H1 (cell line): ENCODE measurements around the gene GPATCH11. TPM values are rescaled to one million over a fixed set of nuclear protein-coding genes. Genes with fewer than 3 reads are reported as not detected.

Source experiments
- CTCF ChIA-PET: fragments of 300-600 bp; sonication (Branson Sonifier 250); formaldehyde crosslinking; loops from one replicate; lab custom pipeline; 2021; ENCODE audit not compliant: partially characterized antibody; lab: Charles Lee
- POLR2A ChIA-PET: fragments of 300-600 bp; sonication (Branson Sonifier 250); formaldehyde crosslinking; loops from one replicate; lab custom pipeline; 2021; ENCODE audit warnings: inconsistent platforms; ENCODE audit not compliant: partially characterized antibody; lab: Charles Lee
- DNase-seq, 2 experiments: peaks; one replicate each; pipeline versions ENCODE4 v3.0.0 to v3.0.0-alpha.2; 2010 to 2022; ENCODE audit warnings: low spot score in 2 of 2, low read depth in 1 of 2, mixed read lengths in 1 of 2
- FAIRE-seq: peaks from 2 replicates; lab custom pipeline; 2011; peaks lifted over from hg19 to GRCh38; lab: Jason Lieb, UNC
- H2AFZ ChIP-seq: 2 replicates; pipeline ENCODE4 v1.8.1; 2012; ENCODE audit warnings: low read length, inconsistent platforms
- H2AK5ac ChIP-seq: 2 replicates; pipeline ENCODE4 v1.6.1; 2013; ENCODE audit warnings: low read depth, low read length
- H2BK120ac ChIP-seq: replicated peaks from 2 replicates; pipeline ENCODE3; 2013; ENCODE audit warnings: low read depth, low read length, inconsistent platforms
- H2BK12ac ChIP-seq: 2 replicates; pipeline ENCODE4 v1.6.1; 2013; ENCODE audit warnings: low read depth, low read length
- H2BK15ac ChIP-seq: 2 replicates; pipeline ENCODE4 v1.6.1; 2013; ENCODE audit warnings: low read length
- H2BK20ac ChIP-seq: 2 replicates; pipeline ENCODE4 v1.6.1; 2013; ENCODE audit warnings: low read length
- H2BK5ac ChIP-seq: 2 replicates; pipeline ENCODE4 v1.6.1; 2013; ENCODE audit warnings: low read depth, low read length
- H3K14ac ChIP-seq: 2 replicates; pipeline ENCODE4 v1.6.1; 2013; ENCODE audit warnings: inconsistent platforms; ENCODE audit not compliant: insufficient read length
- H3K18ac ChIP-seq: 2 replicates; pipeline ENCODE4 v1.6.1; 2013; ENCODE audit warnings: low read length; ENCODE audit errors: extremely low read depth
- H3K23ac ChIP-seq: 2 replicates; pipeline ENCODE4 v1.6.1; 2013; ENCODE audit warnings: inconsistent platforms; ENCODE audit not compliant: insufficient read length
- H3K23me2 ChIP-seq: 2 replicates; pipeline ENCODE4 v1.6.1; 2013; ENCODE audit warnings: low read depth, low read length
- H3K27ac ChIP-seq: 2 replicates; pipeline ENCODE4 v1.6.1; 2011; ENCODE audit warnings: low read depth, low read length, inconsistent platforms
- H3K27me3 ChIP-seq, 4 experiments: replicated peaks in 1 of 4; 1 replicate in 1 of 4; 2 replicates in 3 of 4; pipeline versions ENCODE4 v1.6.1 to v1.8.1; 2011 to 2013; ENCODE audit warnings: low read length in 3 of 4, mild to moderate bottlenecking in 3 of 4, inconsistent platforms in 2 of 4, mixed read lengths in 2 of 4, moderate library complexity in 1 of 4; ENCODE audit not compliant: control insufficient read depth in 3 of 4, insufficient read depth in 3 of 4; ENCODE audit errors: extremely low read depth in 1 of 4
- H3K36me3 ChIP-seq, 4 experiments: 2 replicates each; pipeline versions ENCODE4 v1.6.1 to v1.8.1; 2011 to 2013; ENCODE audit warnings: mild to moderate bottlenecking in 4 of 4, low read length in 3 of 4, moderate library complexity in 2 of 4, control low read depth in 1 of 4, inconsistent platforms in 1 of 4; ENCODE audit not compliant: insufficient read depth in 4 of 4, control insufficient read depth in 2 of 4
- H3K4ac ChIP-seq: replicated peaks from 2 replicates; pipeline ENCODE3; 2013; ENCODE audit warnings: low read length, low read depth, mixed read lengths, inconsistent platforms; ENCODE audit not compliant: insufficient read length
- H3K4me1 ChIP-seq, 4 experiments: replicated peaks in 1 of 4; 1 replicate in 1 of 4; 2 replicates in 3 of 4; pipeline versions ENCODE4 v1.6.1 to v1.8.1; 2011 to 2013; ENCODE audit warnings: low read length in 3 of 4, inconsistent platforms in 2 of 4, mixed read lengths in 1 of 4; ENCODE audit not compliant: insufficient read depth in 4 of 4, control insufficient read depth in 3 of 4
- H3K4me2 ChIP-seq, 2 experiments: 2 replicates each; pipeline versions ENCODE4 v1.6.1 to v1.8.1; 2011 to 2013; ENCODE audit warnings: low read depth in 2 of 2, low read length in 2 of 2, control low read depth in 1 of 2, inconsistent platforms in 1 of 2, mild to moderate bottlenecking in 1 of 2; ENCODE audit not compliant: insufficient read depth in 1 of 2
- H3K4me3 ChIP-seq, 4 experiments: fragments of 200-600, 300-600 bp in 1 of 4; sonication (generic), shearing (Covaris generic), sonication (Bioruptor Twin) in 1 of 4; 2 replicates each; pipeline versions ENCODE4 v1.5.1 to v1.8.1; 2011 to 2016; ENCODE audit warnings: low read length in 4 of 4, low read depth in 3 of 4, control low read depth in 2 of 4, inconsistent platforms in 2 of 4, mild to moderate bottlenecking in 2 of 4, mixed read lengths in 1 of 4, moderate library complexity in 1 of 4; ENCODE audit not compliant: insufficient read depth in 2 of 4; ENCODE audit errors: extremely low read depth in 1 of 4
- H3K56ac ChIP-seq: replicated peaks from 2 replicates; pipeline ENCODE3; 2013; ENCODE audit warnings: low read depth, mild to moderate bottlenecking, mixed read lengths, low read length, inconsistent platforms; ENCODE audit not compliant: insufficient read length
- H3K79me1 ChIP-seq: 2 replicates; pipeline ENCODE4 v1.6.1; 2013; ENCODE audit warnings: low read depth, low read length, control low read depth
- H3K79me2 ChIP-seq, 2 experiments: 2 replicates each; pipeline versions ENCODE4 v1.6.1 to v1.8.1; 2012 to 2013; ENCODE audit warnings: low read length in 2 of 2, mild to moderate bottlenecking in 2 of 2, inconsistent platforms in 1 of 2; ENCODE audit not compliant: insufficient read depth in 2 of 2, control insufficient read depth in 1 of 2
- H3K9ac ChIP-seq, 4 experiments: replicated peaks in 1 of 4; 1 replicate in 1 of 4; 2 replicates in 3 of 4; pipeline versions ENCODE4 v1.6.1 to v1.8.1; 2011 to 2013; ENCODE audit warnings: low read depth in 3 of 4, low read length in 3 of 4, control low read depth in 2 of 4, mild to moderate bottlenecking in 2 of 4, moderate library complexity in 2 of 4, inconsistent platforms in 1 of 4; ENCODE audit errors: extremely low read depth in 1 of 4
- H3K9me3 ChIP-seq, 2 experiments: 2 replicates each; pipeline versions ENCODE4 v1.6.1 to v1.8.1; 2012 to 2013; ENCODE audit warnings: mild to moderate bottlenecking in 2 of 2, moderate library complexity in 2 of 2, control low read depth in 1 of 2, inconsistent platforms in 1 of 2, low read depth in 1 of 2, low read length in 1 of 2, mixed read lengths in 1 of 2; ENCODE audit not compliant: insufficient read depth in 2 of 2
- H4K20me1 ChIP-seq, 2 experiments: replicated peaks in 1 of 2; 2 replicates each; pipeline versions ENCODE3 to v1.8.1; 2011 to 2013; ENCODE audit warnings: inconsistent platforms in 2 of 2, low read length in 2 of 2, mild to moderate bottlenecking in 1 of 2; ENCODE audit not compliant: insufficient read depth in 2 of 2, control insufficient read depth in 1 of 2
- H4K5ac ChIP-seq: 2 replicates; pipeline ENCODE4 v1.6.1; 2013; ENCODE audit warnings: low read length, low read depth, mixed read lengths, inconsistent platforms; ENCODE audit not compliant: insufficient read length
- H4K8ac ChIP-seq: 2 replicates; pipeline ENCODE4 v1.8.0; 2013; ENCODE audit warnings: mild to moderate bottlenecking, moderate library complexity, low read length, inconsistent platforms; ENCODE audit not compliant: insufficient read depth; ENCODE audit errors: extremely low read depth
- H4K91ac ChIP-seq: replicated peaks from 2 replicates; pipeline ENCODE3; 2013; ENCODE audit warnings: low read length, mixed read lengths, inconsistent platforms; ENCODE audit not compliant: insufficient read length
- EP300 ChIP-seq, 2 experiments: IDR thresholded peaks; 1 replicate in 1 of 2; 2 replicates in 1 of 2; pipeline ENCODE4 v1.6.1; 2011 to 2012; ENCODE audit warnings: low read depth in 2 of 2, low read length in 2 of 2, mild to moderate bottlenecking in 2 of 2, borderline replicate concordance in 1 of 2, inconsistent platforms in 1 of 2, moderate library complexity in 1 of 2
- KDM4A ChIP-seq: IDR thresholded peaks from one replicate; pipeline ENCODE4 v1.7.1; 2012; ENCODE audit warnings: low read depth, mild to moderate bottlenecking, moderate library complexity, low read length, inconsistent platforms; ENCODE audit not compliant: severe bottlenecking
- POU5F1 ChIP-seq: IDR thresholded peaks from 2 replicates; pipeline ENCODE4 v1.6.1; 2011; ENCODE audit warnings: low read depth, mild to moderate bottlenecking, low read length, moderate library complexity
- SRF ChIP-seq: IDR thresholded peaks from 2 replicates; pipeline ENCODE4 v1.6.1; 2011; ENCODE audit warnings: mild to moderate bottlenecking, low read depth, low read length, moderate library complexity
- SUZ12 ChIP-seq: fragments of 200-600 bp; sonication (generic); IDR thresholded peaks from 2 replicates; pipeline ENCODE4 v1.6.1; 2012; ENCODE audit warnings: mild to moderate bottlenecking, inconsistent platforms, low read length, moderate library complexity, mixed read lengths
- WGBS, 2 experiments: shearing (Covaris generic) in 1 of 2; methylation state at CpG; one replicate each; pipeline versions ENCODE4 v1.1.6 to v1.1.7; 2013 to 2015; ENCODE audit warnings: low lambda C conversion rate in 2 of 2, mixed read lengths in 2 of 2, inconsistent platforms in 1 of 2, low coverage in 1 of 2, missing lambda C conversion rate in 1 of 2; ENCODE audit not compliant: insufficient replicate concordance in 2 of 2, insufficient coverage in 1 of 2, insufficient read length in 1 of 2; ENCODE audit errors: extremely low coverage in 1 of 2, missing lambda C conversion rate in 1 of 2; 5-methylcytosine and 5-hydroxymethylcytosine counted together
- polyA plus RNA-seq, 7 experiments: library from polyadenylated mRNA; depleted of rRNA in 3 of 7; stranded (reverse) in 5 of 7; unstranded in 2 of 7; fragments of >200 nt in 5 of 7; fragments of 200-250 nt in 2 of 7; gene quantifications; 1 replicate in 5 of 7; 2 replicates in 1 of 7; 4 replicates in 1 of 7; pipeline versions ENCODE4 v1.2.1 to v1.2.3, GENCODE V29; 2011 to 2013; ENCODE audit warnings: missing spikeins in 2 of 7, mixed read lengths in 2 of 7
- total RNA-seq: library from RNA; stranded (reverse); fragmentation: NEBNext Ultra II Directional; extraction: Animal tissue kit (Norgen Biotek cat#: 25700); gene quantifications from 2 replicates; pipeline ENCODE4 v1.2.1, GENCODE V29; 2021

GPATCH11 gene
- total and polyA plus RNA-seq, 2 of the 8 experiments (the other 6 are each of a cell fraction or from before 2014, with no cell fraction given): 0.60 to 3.4 TPM

GRCh38 chr2:37148325-37148724 lies 64.0 kb downstream of the GPATCH11 start:
- DNase-seq (no peak), FAIRE-seq (no peak)
- peaks cover 12 to 25% (median 17%) of the 10 kb centered on the region in 4 experiments for H3K36me3 ChIP-seq
- H2AFZ ChIP-seq: no peak overlapping the region
- peaks cover 2% of the 10 kb centered on the region; the same call in 1 of the 2 replicates for H3K79me1 ChIP-seq
- no peaks in the 10 kb centered on the region; a peak in 1 of 7 replicates for H3K4me1 ChIP-seq
- H3K18ac ChIP-seq: no peak overlapping the region
- H2BK120ac ChIP-seq: no peak overlapping the region
- WGBS, 2 experiments: 94% methylated on average over 7 of the region's 7 CpGs; no CpG with 5 or more reads in 1 of the 2 experiments
- H3K9me3 ChIP-seq: no peaks in the 10 kb centered on the region
- no peak overlapping the region for H3K27ac ChIP-seq
- no peak overlapping the region for H3K4me2 ChIP-seq
- H2BK12ac ChIP-seq: no peak overlapping the region
- ChIA-PET CTCF (interaction anchor here (1.1 kb wide), 1 partner anchor 117 kb away, joined by 3 read pairs; no protein-coding TSS in a partner anchor), POLR2A (interaction anchor here (1.3 kb wide), 1 partner anchor 8 kb away, joined by 4 read pairs; the partner anchor contains the start of gene EIF2AK2)
- no peak overlapping the region for H2BK5ac ChIP-seq
- no peak overlapping the region for H3K23ac ChIP-seq
- H3K4me3 ChIP-seq: no peak overlapping the region
- H2BK20ac ChIP-seq: no peak overlapping the region
- H2AK5ac ChIP-seq: no peak overlapping the region
- H3K56ac ChIP-seq: no peak overlapping the region
- peaks cover 0 to 34% of the 10 kb centered on the region in 2 experiments; a peak in 2 of 4 replicates for H3K79me2 ChIP-seq
- no peaks in the 10 kb centered on the region for H3K27me3 ChIP-seq
- H4K8ac ChIP-seq: no peak overlapping the region
- H3K14ac ChIP-seq: no peak overlapping the region
- no peak overlapping the region for H2BK15ac ChIP-seq
- no peaks in the 10 kb centered on the region for H3K23me2 ChIP-seq
- no peak overlapping the region for H4K5ac ChIP-seq
- no peak overlapping the region for H3K9ac ChIP-seq
- H4K91ac ChIP-seq: no peak overlapping the region
- H4K20me1 ChIP-seq: no peaks in the 10 kb centered on the region
- H3K4ac ChIP-seq: no peak overlapping the region
- TF ChIP-seq KDM4A (no peak), EP300 (IDR thresholded peaks at IDR 0.05; ENCODE audit: borderline replicate concordance in 1 of 2, low read depth in 2 of 2, low read length in 2 of 2) (no peak), SRF (no peak), SUZ12 (no peak), POU5F1 (no peak)
